Measurements from ENCODE around the gene TBL1X.

Gene TBL1X

DNA sequence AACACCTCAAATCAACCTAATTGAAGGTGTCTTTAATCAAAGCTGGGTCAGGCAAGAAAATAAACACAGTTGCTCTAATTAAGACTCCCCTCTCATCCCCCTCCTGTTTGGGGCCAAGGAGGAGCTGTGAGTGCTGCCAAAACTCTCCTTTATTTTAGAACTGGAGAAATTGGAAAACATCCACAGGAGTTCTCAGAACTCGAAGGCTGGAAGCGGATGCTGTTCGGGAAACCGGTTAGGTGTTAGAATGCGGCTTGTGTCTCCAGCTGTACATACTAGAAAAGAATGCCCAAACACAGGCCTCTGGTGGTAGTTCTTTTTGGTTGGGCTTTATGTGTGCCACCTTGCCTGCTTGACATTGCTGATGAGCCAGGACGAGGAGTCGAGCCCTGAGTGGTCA is 182.6 kb downstream of the TBL1X start:
- Histone ChIP-seq H3K36me3 (ENCODE audit: insufficient read depth, low read length) (no peaks in the 10 kb centered on the region), H3K27me3 (ENCODE audit: insufficient read depth, low read length) (no peaks in the 10 kb centered on the region), H3K4me1 (ENCODE audit: insufficient read depth, low read length) (no peaks in the 10 kb centered on the region), H3K4me3 (ENCODE audit: low read length) (no peak overlapping the region), H2AFZ (ENCODE audit: low read depth, low read length) (no peak overlapping the region), H3K9me3 (ENCODE audit: low read length) (no peaks in the 10 kb centered on the region)

DNA sequence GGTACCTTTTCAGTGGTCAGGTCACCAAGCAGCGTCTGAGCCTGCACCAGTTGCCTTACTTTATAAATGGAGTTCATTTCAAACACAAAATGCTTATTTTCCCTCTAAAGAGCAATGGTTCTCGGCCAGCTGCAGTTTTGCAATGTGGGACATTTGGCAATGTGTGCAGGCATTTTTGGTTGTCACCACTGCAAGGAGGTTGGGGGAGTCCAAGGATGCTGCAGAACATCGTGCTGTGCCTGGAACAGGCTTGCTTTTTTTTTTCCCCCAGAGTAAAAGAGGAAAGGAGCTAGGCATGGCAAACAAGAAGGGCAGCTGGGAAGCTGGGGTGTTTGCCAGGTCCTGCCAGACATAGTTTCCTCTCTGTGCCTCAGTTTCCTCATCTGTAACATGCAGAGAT is 185.2 kb downstream of the TBL1X start:
- Histone ChIP-seq H3K27me3 (ENCODE audit: insufficient read depth, low read length) (no peaks in the 10 kb centered on the region), H3K4me3 (ENCODE audit: low read length) (no peak overlapping the region), H3K9me3 (ENCODE audit: low read length) (no peaks in the 10 kb centered on the region), H3K36me3 (ENCODE audit: insufficient read depth, low read length) (peaks cover 2% of the 10 kb centered on the region), H2AFZ (ENCODE audit: low read depth, low read length) (no peak overlapping the region), H3K4me1 (ENCODE audit: insufficient read depth, low read length) (no peaks in the 10 kb centered on the region)

DNA sequence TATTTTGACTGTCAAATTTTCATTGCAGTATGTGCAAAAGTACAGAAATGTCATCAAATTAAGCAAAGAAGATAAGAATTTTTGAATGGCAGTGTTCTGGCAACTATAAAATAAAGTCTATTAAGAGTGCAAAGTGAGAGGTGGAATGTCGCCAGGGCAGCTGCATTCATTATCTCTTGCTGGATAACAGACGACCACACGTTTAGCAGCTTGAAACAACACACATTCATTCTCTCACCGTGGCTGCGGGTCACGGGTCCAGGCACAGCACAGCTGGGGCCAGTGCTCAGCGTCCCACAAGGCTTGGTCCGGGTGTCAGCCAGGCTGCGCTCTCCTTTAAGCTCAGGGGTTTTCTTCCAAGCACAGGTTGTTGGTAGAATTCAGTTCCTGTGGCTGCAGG is 186.9 kb downstream of the TBL1X start:
- H3K9me3 ChIP-seq (ENCODE audit: low read length): no peaks in the 10 kb centered on the region
- no peaks in the 10 kb centered on the region for H3K27me3 ChIP-seq (ENCODE audit: insufficient read depth, low read length)
- peaks cover 2% of the 10 kb centered on the region for H3K36me3 ChIP-seq (ENCODE audit: insufficient read depth, low read length)
- no peak overlapping the region for H2AFZ ChIP-seq (ENCODE audit: low read depth, low read length)
- no peaks in the 10 kb centered on the region for H3K4me1 ChIP-seq (ENCODE audit: insufficient read depth, low read length)
- no peak overlapping the region for H3K4me3 ChIP-seq (ENCODE audit: low read length)

GRCh38 chrX:9654929-9655328 is 190.1 kb downstream of the TBL1X start:
- Histone ChIP-seq H3K9me3 (ENCODE audit: low read length) (no peaks in the 10 kb centered on the region), H3K36me3 (ENCODE audit: insufficient read depth, low read length) (peaks cover 2% of the 10 kb centered on the region), H3K4me3 (ENCODE audit: low read length) (no peak overlapping the region), H2AFZ (ENCODE audit: low read depth, low read length) (no peak overlapping the region), H3K4me1 (ENCODE audit: insufficient read depth, low read length) (no peaks in the 10 kb centered on the region), H3K27me3 (ENCODE audit: insufficient read depth, low read length) (no peaks in the 10 kb centered on the region)

- Histone ChIP-seq H3K4me1 (ENCODE audit: insufficient read depth, low read length) (no peaks in the 10 kb centered on the region), H3K4me3 (ENCODE audit: low read length) (no peak overlapping the region), H3K36me3 (ENCODE audit: insufficient read depth, low read length) (peaks cover 2% of the 10 kb centered on the region), H2AFZ (ENCODE audit: low read depth, low read length) (no peak overlapping the region), H3K9me3 (ENCODE audit: low read length) (no peaks in the 10 kb centered on the region), H3K27me3 (ENCODE audit: insufficient read depth, low read length) (no peaks in the 10 kb centered on the region)
These were observed 191.4 kb downstream of the TBL1X start for GRCh38 chrX:9656277-9656676.

DNA sequence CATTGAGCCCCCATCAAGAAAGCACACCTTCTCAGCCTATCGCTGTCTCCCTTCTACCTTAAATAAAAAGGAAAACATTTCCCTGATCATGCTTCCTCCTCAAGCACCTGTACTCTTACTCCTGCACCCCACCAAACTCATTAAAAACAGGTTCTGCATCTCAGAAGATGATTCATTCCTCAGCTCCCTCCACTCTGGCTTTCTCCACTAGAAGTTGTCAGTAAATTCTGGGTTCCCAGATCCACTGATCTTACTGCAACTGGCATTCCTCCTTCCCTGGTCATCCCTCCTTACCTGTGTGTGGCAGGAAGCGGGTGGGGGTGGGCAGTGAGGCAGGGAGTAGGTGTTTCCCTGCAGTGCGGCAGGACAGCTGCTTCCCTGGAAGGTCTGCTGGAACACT is 192.0 kb downstream of the TBL1X start:
- Histone ChIP-seq H3K36me3 (ENCODE audit: insufficient read depth, low read length) (peaks cover 2% of the 10 kb centered on the region), H3K27me3 (ENCODE audit: insufficient read depth, low read length) (no peaks in the 10 kb centered on the region), H3K4me1 (ENCODE audit: insufficient read depth, low read length) (no peaks in the 10 kb centered on the region), H3K4me3 (ENCODE audit: low read length) (no peak overlapping the region), H2AFZ (ENCODE audit: low read depth, low read length) (no peak overlapping the region), H3K9me3 (ENCODE audit: low read length) (no peaks in the 10 kb centered on the region)

GRCh38 chrX:9657590-9658256 is 192.9 kb downstream of the TBL1X start:
- Histone ChIP-seq H3K4me3 (ENCODE audit: low read length) (no peak overlapping the region), H3K4me1 (ENCODE audit: insufficient read depth, low read length) (no peaks in the 10 kb centered on the region), H3K9me3 (ENCODE audit: low read length) (no peaks in the 10 kb centered on the region), H2AFZ (ENCODE audit: low read depth, low read length) (no peak overlapping the region), H3K27me3 (ENCODE audit: insufficient read depth, low read length) (no peaks in the 10 kb centered on the region), H3K36me3 (ENCODE audit: insufficient read depth, low read length) (peaks cover 2% of the 10 kb centered on the region)

- H3K4me1 ChIP-seq (ENCODE audit: insufficient read depth, low read length): no peaks in the 10 kb centered on the region
- no peak overlapping the region for H3K4me3 ChIP-seq (ENCODE audit: low read length)
- peaks cover 2% of the 10 kb centered on the region for H3K36me3 ChIP-seq (ENCODE audit: insufficient read depth, low read length)
- H3K27me3 ChIP-seq (ENCODE audit: insufficient read depth, low read length): no peaks in the 10 kb centered on the region
- H2AFZ ChIP-seq (ENCODE audit: low read depth, low read length): no peak overlapping the region
- H3K9me3 ChIP-seq (ENCODE audit: low read length): no peaks in the 10 kb centered on the region
These were observed 193.6 kb downstream of the TBL1X start for GRCh38 chrX:9658409-9658808.

GRCh38 chrX:9659571-9660195 is 194.8 kb downstream of the TBL1X start:
- H3K4me3 ChIP-seq (ENCODE audit: low read length): no peak overlapping the region

GRCh38 chrX:9662148-9662547 is 197.3 kb downstream of the TBL1X start:
- Histone ChIP-seq H2AFZ (ENCODE audit: low read depth, low read length) (no peak overlapping the region), H3K4me1 (ENCODE audit: insufficient read depth, low read length) (no peaks in the 10 kb centered on the region), H3K9me3 (ENCODE audit: low read length) (no peaks in the 10 kb centered on the region)

More at GRCh38 chrX:9659571-9660195, 194.8 kb downstream of the TBL1X start:
- H3K9me3 ChIP-seq (ENCODE audit: low read length): no peaks in the 10 kb centered on the region
- no peaks in the 10 kb centered on the region for H3K4me1 ChIP-seq (ENCODE audit: insufficient read depth, low read length)
- no peak overlapping the region for H2AFZ ChIP-seq (ENCODE audit: low read depth, low read length)
- no peaks in the 10 kb centered on the region for H3K27me3 ChIP-seq (ENCODE audit: insufficient read depth, low read length)
- peaks cover 2% of the 10 kb centered on the region for H3K36me3 ChIP-seq (ENCODE audit: insufficient read depth, low read length)

DNA sequence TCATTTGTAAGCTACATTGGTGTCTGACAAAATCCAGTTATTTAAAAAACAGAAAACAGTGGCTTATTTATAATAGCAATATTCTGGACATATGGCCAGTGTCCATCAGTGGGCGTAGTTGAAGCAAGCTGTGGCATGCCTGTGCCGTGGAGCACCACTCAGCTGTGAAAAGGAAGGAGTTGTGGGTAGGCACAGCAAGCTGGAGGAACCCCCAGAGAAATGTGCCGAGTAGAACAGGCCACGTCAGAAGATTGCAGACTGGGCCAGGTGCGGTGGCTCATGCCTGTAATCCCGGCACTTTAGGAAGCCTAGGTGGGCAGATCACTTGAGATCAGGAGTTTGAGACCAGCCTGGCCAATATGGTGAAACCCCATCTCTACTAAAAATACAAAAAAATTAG is 198.4 kb downstream of the TBL1X start:
- H3K4me1 ChIP-seq (ENCODE audit: insufficient read depth, low read length): peaks cover 2% of the 10 kb centered on the region
- H3K27me3 ChIP-seq (ENCODE audit: insufficient read depth, low read length): no peaks in the 10 kb centered on the region
- H3K9me3 ChIP-seq (ENCODE audit: low read length): no peaks in the 10 kb centered on the region
- no peaks in the 10 kb centered on the region for H3K36me3 ChIP-seq (ENCODE audit: insufficient read depth, low read length)
- H3K4me3 ChIP-seq (ENCODE audit: low read length): no peak overlapping the region
- no peak overlapping the region for H2AFZ ChIP-seq (ENCODE audit: low read depth, low read length)

More at GRCh38 chrX:9662148-9662547, 197.3 kb downstream of the TBL1X start:
- Histone ChIP-seq H3K36me3 (ENCODE audit: insufficient read depth, low read length) (no peaks in the 10 kb centered on the region), H3K27me3 (ENCODE audit: insufficient read depth, low read length) (no peaks in the 10 kb centered on the region), H3K4me3 (ENCODE audit: low read length) (no peak overlapping the region)

DNA sequence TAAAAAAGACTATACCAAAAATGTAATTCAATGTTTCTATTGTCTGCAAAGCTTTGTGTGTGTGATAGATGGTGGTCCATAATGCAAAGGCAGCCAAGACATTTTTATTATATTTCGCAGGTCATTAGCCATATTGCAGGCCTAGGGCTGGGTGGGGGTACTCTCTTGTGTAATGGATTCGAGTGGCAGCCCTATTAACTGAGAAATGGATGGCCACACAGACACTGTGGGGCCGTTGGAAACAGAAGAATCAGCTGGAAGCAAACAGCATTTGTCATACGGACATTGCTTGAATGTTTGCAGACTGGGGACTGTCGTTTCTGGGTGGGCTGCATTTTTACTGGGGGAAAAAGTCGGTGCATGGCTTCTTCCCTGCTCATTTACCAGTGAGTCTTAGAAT is 199.4 kb downstream of the TBL1X start:
- Histone ChIP-seq H3K9me3 (ENCODE audit: low read length) (no peaks in the 10 kb centered on the region), H3K4me3 (ENCODE audit: low read length) (no peak overlapping the region), H3K36me3 (ENCODE audit: insufficient read depth, low read length) (no peaks in the 10 kb centered on the region), H2AFZ (ENCODE audit: low read depth, low read length) (no peak overlapping the region), H3K27me3 (ENCODE audit: insufficient read depth, low read length) (no peaks in the 10 kb centered on the region), H3K4me1 (ENCODE audit: insufficient read depth, low read length) (peaks cover 6% of the 10 kb centered on the region)

- H3K4me1 ChIP-seq (ENCODE audit: insufficient read depth, low read length): peaks cover 12% of the 10 kb centered on the region
- H3K36me3 ChIP-seq (ENCODE audit: insufficient read depth, low read length): no peaks in the 10 kb centered on the region
- no peaks in the 10 kb centered on the region for H3K9me3 ChIP-seq (ENCODE audit: low read length)
These were observed 200.3 kb downstream of the TBL1X start for GRCh38 chrX:9665113-9665512.

GRCh38 chrX:9668537-9668936 is 203.7 kb downstream of the TBL1X start:
- no peak overlapping the region for H3K4me3 ChIP-seq (ENCODE audit: low read length)
- no peaks in the 10 kb centered on the region for H3K36me3 ChIP-seq (ENCODE audit: insufficient read depth, low read length)
- H3K27me3 ChIP-seq (ENCODE audit: insufficient read depth, low read length): no peaks in the 10 kb centered on the region
- no peak overlapping the region for H2AFZ ChIP-seq (ENCODE audit: low read depth, low read length)
- no peaks in the 10 kb centered on the region for H3K9me3 ChIP-seq (ENCODE audit: low read length)
- H3K4me1 ChIP-seq (ENCODE audit: insufficient read depth, low read length): peaks cover 21% of the 10 kb centered on the region

More at GRCh38 chrX:9665113-9665512, 200.3 kb downstream of the TBL1X start:
- no peak overlapping the region for H2AFZ ChIP-seq (ENCODE audit: low read depth, low read length)
- no peak overlapping the region for H3K4me3 ChIP-seq (ENCODE audit: low read length)
- H3K27me3 ChIP-seq (ENCODE audit: insufficient read depth, low read length): no peaks in the 10 kb centered on the region
